ENCODE measurements around the gene CCDC78.
A peak's percentile ranks its signal among the peaks of the same experiment; 100 is the strongest.

Gene CCDC78

DNA sequence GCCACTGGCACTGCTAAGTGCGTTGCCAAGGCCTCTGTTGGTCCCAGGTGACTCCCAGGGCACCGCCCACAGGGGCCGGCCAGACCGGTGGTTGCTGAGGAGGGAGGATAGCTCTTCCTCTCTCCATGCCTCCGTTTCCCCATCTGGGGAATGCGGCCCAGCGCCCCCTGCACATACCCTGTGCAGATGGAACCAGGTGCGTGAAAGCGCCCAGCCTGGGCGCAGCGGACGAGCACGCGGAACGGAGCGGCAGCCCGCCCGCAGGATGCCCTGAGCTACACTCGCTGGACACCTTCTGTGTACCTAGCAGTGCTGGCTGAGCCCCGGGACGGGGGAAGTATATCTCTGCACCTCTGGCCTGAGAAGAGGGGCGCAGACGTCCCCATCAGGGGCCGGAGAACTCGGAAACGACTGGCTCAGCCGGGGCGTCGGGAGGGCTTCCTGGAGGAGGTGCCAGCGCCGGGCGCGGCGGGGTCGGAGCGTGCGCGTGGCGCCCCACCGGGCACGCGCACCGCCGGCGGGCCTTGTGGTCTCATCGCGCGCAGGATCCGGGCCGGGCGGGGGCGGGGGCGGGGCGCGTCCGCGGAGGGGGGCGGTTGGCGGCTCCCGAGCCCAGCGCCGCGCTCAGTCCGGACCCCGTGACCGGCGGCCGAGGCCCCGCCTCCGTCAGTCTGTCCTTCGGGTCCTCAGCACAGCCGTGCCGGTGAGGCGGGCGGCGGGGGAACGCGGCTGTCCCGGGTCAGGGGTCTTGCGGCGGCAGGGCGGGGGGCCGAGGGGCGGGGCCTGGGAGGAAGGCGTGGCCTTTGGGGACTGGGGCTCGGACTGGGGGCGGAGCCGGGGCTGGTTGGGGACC, at the start of gene CCDC78, which contains the start of gene HAGHL:
Gene CCDC78, minus strand, starts transcription at position 6 of the 853 bp plus-strand sequence. CDS start 76 bp downstream, outside the sequence.
Gene HAGHL, plus strand, starts transcription at position 669 of the 853 bp plus-strand sequence. CDS start 404 bp downstream, outside the sequence.
- DNase-seq = peak; percentile 63

DNA sequence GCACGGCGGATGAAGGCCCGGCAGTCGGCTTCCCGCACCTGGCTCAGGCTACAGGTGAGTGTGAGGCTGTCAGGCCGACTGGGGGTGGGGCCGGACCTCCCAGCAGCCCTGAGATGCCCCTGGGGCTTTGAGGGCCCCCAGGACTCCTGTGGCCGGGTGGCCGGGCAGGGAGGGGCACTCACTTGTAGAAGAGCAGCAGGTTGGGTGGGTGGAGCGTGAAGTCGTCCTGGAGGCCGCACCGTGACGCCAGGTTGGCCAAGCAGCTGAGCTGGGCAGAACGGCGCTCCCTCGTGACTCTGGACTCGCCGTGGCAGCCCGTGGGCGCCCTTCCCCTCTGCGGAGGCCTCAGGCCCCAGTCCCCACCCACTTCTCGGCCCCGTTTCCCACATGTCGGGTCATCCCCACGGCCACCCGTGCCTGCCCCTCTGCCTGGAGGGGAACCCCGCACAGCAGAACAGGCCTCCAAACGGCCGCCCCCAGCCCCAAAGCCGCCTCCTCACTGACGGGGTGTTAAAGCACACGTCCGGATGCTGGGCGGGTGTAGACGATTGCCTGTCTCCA, 49.1 kb upstream of the CCDC78 start:
- no peak for DNase-seq

DNA sequence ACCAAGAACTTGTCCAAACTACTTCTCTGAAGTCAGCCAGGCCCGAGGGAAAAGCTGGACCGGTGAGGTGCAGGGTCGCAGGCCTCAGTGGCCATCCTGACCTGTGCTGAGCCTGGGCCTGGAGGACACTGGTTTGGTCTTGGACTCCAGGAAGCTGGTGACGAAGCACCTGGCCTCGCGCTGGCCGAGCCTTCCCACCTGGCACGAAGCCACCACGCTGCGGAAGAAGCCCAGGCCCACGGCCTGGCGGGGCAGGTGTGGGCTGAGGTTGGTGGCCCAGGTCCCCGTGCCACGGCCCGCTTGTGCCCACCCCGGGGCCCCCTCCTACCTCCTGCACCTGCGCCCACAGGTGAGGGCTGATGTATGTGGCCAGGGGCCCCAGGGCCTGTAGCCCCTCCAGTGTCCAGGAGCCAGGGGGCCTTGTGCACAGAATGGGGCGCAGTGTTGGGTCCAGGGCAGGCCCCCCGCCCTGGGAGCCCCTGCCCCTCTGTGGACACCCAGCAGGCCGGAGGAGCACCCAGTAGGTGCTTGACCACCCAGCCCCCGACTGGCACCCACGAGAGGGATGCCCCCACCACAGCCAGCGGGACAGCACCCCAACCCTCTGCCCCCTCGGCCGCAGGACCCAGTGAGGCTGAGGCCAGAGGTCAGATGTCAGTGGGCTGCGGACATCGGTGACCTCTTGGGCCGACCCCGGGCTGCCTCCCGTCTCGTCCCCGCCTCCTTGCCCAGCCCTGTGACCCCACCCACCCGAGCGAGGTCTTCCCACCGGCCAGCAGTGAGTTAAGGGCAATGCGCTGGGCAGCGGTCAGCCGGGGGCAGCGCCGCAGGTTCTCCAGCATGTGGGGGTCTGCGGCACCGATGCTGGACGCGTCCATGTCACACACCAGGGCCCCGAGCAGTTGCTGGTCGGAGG, 48.1 kb upstream of the CCDC78 start:
- no peak for DNase-seq

DNA sequence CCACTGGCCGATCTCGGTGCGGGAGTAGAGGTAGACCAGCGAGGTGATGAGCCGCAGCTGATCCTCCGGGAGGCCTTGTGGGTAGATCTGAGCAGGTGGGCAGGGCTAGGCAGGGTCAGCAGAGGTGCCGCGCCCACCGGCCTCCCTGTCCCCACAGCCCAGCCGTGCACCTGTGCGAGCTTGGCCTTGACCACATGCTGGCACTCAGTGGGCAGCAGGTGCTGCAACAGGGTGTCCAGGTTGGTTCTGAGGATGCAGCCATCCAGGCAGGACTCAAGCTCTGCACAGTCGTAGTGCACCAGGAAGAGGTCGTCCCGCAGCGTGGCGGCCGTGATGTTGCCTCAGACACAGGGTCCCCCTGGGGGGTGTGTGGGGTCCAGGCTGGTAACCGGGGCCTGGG, 46.7 kb upstream of the CCDC78 start:
- DNase-seq = no peak

DNA sequence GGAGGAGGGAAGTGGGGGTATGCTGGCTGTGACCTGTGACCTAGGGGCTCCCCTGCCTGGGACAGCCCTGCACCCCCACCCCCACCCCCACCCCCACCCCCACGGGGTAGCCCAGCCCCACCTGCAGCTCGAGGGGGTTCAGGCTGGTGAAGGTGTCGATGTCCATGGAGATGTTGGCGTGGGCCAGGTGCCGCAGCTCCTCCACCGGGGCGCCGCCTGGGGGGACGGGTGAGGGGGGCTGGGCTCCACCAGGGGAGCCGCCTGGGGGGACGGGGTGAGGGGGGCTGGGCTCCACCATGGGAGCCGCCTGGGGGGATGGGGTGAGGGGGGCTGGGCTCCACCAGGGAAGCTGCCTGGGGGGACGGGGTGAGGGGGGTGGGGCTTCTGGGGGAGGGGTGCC, 44.2 kb upstream of the CCDC78 start:
- DNase-seq = no peak

DNA sequence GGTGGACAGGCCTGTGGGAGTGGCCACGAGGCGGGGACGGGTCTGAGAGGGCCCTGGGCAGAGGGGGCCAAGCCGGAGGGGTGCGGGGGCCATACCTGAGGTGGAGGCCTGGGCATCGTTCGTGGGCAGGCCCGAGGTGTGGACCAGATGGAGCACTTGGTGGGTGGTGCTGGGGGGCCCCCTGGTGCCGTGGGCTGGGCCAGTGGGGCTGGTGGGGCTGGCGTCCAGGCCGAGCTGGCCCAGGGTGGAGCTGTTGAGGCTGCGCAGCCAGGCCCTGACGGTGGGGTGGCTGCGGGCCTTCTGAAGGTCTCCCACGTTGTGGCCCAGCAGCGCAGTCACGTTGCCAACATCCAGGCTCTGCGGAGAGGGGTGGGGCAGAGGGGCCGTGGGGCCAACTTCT, 43.7 kb upstream of the CCDC78 start:
- no peak for DNase-seq

DNA sequence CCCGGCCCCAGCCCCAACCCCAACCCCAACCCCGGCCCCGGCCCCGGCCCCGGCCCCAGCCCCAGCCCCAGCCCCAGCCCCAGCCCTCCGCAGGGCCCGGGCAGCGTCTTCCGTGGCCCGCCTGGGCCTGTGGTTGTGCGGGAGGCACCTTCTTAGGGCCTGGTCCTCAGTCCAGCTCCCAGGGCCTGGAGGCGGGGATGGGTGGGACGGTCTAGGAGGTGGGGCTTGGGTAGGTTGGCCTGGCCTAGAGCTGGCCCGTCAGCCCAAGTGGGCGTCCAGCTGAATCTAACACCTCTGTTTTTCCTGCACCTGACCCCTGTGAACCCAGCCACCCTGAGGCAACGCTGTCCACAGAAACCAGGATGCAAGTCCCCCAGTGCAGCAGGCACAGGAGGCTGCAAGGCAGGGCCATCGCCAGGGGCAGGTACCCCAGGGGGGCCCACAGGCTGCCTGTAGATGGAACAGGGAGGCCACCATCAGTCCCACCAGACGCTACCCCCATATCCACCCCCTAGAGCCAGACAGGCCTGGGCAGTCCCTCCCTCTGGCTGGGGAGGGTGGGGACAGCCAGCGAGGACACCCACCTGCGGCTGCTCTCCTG, 43.0 kb upstream of the CCDC78 start:
- no peak for DNase-seq

DNA sequence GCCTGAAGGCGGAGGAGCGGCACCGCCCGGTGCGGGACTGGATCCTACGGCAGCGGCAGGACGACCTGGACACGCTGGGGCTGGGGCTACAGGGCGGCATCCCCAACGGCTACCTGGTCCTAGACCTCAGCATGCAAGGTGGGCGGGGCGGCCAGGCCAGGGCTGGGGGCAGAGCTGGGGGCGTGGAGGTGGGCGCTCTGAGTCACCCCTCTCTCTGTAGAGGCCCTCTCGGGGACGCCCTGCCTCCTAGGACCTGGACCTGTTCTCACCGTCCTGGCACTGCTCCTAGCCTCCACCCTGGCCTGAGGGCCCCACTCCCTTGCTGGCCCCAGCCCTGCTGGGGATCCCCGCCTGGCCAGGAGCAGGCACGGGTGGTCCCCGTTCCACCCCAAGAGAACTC, 42.2 kb upstream of the CCDC78 start:
- no peak for DNase-seq

DNA sequence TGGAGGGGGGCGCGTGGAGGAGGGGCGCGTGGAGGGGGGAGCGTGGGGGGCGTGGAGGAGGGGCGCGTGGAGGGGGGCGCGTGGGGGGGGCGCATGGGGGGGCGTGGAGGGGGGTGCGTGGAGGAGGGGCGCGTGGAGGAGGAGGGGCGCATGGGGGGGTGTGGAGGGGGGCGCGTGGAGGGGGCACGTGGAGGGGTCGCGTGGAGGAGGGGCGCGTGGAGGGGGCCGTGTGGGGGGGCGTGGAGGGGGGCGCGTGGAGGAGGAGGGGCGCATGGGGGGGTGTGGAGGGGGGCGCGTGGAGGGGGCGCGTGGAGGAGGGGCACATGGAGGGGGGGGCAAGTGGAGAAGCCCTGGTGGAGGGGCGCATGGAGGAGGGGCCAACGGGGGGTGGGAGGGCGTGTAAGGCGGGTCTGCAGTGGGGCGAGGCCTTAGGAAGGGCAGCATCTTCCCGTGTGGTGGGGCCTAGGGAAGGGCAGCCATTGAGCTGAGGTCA, 41.5 kb upstream of the CCDC78 start:
- DNase-seq = no peak

DNA sequence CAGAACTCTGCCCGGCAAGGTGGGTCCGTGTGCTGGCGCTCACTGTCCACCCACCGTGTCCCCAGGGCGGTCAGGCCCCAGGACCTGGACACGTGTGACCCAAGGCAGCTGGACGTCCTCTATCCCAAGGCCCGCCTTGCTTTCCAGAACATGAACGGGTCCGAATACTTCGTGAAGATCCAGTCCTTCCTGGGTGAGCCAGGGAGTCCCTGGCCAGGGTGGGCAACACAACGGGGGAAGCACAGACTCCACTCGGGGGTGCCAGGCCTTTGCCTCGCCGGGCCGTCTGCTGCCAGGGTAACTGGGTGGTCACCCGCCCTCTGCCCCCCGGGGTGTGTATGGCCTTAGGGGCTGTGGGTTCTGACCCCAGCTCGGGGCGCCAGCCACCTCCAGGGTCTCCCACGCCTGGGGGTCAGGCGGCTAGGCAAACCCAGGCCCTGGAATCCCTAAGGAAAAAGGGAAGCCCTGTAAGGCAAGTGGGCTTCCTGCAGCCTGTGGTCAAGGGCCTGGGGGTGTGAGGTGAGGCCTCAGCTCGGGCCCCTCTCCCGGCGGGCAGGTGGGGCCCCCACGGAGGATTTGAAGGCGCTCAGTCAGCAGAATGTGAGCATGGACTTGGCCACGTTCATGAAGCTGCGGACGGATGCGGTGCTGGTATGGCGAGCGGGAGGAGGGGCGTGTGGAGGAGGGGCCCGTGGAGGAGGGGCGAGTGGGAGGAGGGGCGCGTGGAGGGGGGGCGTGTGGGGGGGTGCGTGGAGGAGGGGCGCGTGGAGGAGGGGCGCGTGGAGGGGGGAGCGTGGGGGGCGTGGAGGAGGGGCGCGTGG, 40.8 kb upstream of the CCDC78 start:
- DNase-seq = no peak

DNA sequence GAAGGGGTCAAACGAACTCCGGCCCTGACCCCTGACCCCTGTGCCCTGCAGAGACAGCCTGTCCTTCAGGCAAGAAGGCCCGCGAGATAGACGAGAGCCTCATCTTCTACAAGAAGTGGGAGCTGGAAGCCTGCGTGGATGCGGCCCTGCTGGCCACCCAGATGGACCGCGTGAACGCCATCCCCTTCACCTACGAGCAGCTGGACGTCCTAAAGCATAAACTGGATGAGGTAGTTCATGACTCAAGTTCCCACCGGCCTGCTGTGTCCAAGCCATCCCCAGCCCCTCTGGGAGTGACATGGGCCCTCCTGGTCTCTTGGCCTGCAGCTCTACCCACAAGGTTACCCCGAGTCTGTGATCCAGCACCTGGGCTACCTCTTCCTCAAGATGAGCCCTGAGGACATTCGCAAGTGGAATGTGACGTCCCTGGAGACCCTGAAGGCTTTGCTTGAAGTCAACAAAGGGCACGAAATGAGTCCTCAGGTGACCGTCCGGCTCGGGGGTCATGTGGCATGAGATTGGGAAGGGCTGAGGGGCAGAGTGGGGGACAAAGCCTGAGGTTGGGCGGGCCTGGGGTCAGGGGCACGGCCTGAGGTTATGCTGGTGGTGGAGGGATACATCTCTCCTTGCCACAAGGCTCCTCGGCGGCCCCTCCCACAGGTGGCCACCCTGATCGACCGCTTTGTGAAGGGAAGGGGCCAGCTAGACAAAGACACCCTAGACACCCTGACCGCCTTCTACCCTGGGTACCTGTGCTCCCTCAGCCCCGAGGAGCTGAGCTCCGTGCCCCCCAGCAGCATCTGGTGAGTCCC, 40.0 kb upstream of the CCDC78 start:
- no peak for DNase-seq

DNA sequence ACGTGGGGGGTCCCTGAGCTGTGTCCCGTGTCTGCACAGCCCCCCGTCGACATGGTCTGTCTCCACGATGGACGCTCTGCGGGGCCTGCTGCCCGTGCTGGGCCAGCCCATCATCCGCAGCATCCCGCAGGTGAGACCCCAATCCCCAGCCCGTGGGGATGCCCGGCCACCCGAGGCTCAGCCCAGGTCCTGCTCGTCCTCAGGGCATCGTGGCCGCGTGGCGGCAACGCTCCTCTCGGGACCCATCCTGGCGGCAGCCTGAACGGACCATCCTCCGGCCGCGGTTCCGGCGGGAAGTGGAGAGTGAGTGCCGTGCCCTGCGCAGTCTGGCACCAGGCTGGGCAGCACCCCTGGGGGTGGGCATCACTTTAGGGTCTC, 39.2 kb upstream of the CCDC78 start:
- DNase-seq = no peak

DNA sequence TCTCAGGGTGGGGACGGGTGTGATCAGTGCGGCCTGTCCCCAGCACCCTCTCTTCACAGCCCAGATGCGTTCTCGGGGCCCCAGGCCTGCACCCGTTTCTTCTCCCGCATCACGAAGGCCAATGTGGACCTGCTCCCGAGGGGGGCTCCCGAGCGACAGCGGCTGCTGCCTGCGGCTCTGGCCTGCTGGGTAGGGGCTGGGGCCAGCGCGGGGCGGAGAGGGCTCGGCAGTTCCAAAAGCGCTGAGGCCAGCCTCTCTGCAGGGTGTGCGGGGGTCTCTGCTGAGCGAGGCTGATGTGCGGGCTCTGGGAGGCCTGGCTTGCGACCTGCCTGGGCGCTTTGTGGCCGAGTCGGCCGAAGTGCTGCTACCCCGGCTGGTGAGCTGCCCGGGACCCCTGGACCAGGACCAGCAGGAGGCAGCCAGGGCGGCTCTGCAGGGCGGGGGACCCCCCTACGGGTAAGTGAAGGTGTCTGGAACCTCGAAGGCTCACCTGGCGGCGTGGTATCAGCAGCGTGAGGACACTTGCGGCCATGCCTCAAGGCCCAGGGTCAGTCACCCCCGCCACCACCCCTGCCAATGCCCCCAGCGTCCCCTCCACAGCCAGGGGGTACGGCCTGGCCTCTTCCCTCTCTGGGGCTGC, 38.7 kb upstream of the CCDC78 start:
- no peak for DNase-seq

DNA sequence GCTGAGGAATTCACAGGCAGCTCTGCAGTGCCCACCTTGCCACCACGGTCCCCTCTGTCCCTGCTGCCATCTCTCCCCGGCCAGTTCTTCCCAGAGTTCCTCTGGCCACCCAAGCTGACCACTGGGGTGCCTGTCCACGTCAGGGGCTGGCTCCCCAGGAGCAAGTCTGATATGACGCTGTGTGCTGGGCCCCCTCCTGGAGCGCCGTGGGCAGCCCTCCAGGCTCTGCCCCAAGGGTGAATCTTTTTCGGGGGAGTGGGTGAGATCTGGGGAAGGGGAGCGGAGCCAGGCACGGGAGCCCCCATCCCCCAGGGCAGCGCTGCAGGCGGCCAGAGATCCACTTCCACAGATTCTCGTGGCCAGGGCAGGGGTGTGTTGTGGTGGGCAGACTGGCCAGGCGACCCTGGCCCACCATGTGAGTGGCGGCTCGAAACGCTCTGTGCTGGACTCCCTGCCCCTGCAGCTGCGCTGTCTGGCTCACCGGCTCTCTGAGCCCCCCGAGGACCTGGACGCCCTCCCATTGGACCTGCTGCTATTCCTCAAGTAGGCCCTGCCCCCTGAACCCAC, 38.0 kb upstream of the CCDC78 start:
- no peak for DNase-seq

DNA sequence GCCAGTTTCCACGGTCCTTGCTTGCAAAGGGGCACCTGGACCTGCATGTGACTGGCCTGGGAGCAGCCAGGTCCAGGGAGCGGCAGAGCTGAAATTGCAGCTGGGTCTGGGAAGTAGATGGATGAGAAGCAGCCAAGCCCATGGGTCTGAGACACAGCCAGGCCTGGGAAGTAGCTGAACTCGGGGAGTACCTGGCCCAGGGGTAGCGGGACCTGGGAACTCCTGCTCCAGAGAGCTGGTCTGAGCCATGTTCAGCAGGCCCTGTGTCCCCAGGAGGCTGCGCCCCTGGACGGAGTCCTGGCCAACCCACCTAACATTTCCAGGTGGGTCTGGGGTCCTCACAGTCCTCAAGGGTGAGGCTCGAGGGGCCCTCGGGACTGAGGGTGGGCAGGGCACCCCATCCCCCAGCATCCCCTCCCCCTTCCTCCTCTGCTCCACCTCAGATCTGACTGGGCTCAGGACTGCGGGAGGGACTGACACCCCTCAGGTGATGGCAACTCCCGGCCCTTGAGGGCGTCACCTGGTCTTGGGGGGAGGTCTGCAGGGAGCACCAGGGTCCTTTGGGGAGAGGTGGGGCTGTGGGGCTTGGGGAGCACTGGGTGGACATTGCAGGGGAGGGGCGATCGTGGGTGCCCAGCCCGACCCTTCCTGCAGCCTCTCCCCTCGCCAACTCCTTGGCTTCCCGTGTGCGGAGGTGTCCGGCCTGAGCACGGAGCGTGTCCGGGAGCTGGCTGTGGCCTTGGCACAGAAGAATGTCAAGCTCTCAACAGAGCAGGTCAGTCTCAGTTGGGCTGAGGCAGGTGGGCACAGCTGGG, 37.3 kb upstream of the CCDC78 start:
- DNase-seq = no peak

DNA sequence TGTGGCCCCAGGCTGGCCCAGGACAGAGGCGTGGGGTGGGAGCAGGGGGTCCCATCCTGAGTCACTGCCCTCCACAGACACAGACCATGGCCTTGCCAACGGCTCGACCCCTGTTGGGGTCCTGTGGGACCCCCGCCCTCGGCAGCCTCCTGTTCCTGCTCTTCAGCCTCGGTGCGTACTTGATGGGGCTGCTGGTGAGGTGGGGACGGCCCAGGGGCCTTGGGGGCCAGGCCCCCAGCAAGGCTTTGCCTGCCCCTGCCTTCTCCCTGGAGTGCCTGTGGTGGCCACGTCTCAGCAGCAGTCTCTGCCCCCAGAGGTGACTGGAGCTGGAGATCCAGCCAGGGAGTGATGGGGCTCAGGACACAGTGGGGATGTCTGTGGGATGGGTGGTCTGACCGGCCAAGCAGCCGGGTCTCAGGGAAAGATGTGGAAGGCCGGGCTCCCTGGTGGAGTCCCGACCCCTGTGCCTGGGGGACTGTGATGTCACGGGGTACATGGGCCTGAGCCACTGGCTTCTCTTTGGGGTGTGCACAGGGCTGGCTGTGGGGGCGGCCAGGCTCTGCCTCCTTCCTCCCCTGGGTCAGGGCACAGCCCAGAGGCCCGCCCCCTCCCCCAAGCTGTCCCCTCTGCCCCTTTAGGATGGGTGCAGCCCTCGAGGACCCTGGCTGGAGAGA, 36.5 kb upstream of the CCDC78 start:
- DNase-seq = no peak

DNA sequence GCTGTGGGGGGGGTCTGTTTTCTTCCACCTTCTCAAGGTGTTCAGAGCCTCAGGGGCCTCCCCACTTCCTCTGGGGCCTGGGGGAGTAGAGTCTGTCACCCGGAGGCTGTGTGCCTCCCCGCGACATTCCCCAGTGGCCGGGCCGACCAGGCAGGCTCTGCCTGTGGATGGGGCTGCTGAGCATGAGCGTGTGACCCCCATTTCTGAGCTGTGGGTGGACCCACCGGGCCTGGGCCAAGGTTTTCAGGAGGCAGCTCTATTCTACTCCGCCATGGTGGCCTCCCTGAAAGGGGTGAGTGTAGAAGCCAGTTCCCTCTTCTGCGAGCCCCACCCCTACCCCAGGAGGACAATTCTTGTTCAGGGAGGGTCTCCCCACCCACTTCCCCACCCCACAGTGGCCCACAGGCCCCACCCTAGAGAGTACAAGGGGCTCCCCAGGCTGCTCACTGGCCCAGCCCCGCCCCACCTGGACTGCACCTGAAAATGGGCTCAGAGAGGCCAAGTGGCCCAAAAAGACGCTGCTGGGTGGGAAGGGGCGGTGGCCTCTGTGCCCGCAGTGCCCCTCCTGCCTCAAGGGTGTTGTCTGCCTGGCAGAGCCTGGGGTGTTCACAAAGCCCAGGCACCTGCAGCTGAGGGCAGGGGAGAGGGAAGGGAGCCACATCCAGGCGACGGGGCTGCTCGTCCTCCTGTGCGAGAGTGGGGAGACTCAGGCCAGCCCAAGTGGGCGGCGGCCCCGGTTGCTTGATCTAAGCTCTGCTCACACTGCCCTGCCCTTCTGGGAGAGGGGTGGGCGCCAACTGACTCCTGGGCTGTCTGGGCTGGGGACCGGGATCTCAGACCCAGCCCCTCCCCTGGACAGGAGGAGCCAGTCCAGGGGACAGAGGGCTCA, 35.6 kb upstream of the CCDC78 start:
- no peak for DNase-seq

Data from stimulated activated CD4-positive, alpha-beta T cell treated with anti-CD3 and anti-CD28 coated beads, Interleukin-4, amount 100 ng/mL, for 1 hour (primary cell).